ENCODE measurements around the gene ABR.

Gene ABR

GRCh38 chr17:968812-969730, 210.7 kb downstream of the ABR start:
- no peaks in the 10 kb centered on the region for H3K27me3 ChIP-seq (ENCODE audit: insufficient read depth, poor library complexity, severe bottlenecking)
- DNase-seq (ENCODE audit: low read depth in 1 of 2, low spot score in 1 of 2), result no peak
- TF ChIP-seq POLR2AphosphoS5 (IDR thresholded peaks at IDR 0.05; ENCODE audit: low read depth), result no peak
- TF ChIP-seq GABPA (IDR thresholded peaks at IDR 0.05; ENCODE audit: low read depth), result no peak
- no peak for TF ChIP-seq SPI1 (IDR thresholded peaks at IDR 0.05; ENCODE audit: borderline replicate concordance, low read depth)
- TF ChIP-seq CTCF (IDR thresholded peaks at IDR 0.05; ENCODE audit: insufficient read depth, low read length), result no peak
- TF ChIP-seq REST (IDR thresholded peaks at IDR 0.05; ENCODE audit: insufficient replicate concordance, low read depth), result no peak
- no peak overlapping the region for H3K4me3 ChIP-seq (replicated peaks; ENCODE audit: insufficient read depth, low read length)
- no peak overlapping the region for H3K27ac ChIP-seq (replicated peaks)

GRCh38 chr17:967122-967521, 212.7 kb downstream of the ABR start:
- no peak for DNase-seq (ENCODE audit: low read depth in 1 of 2, low spot score in 1 of 2)
- no peak overlapping the region for H3K27ac ChIP-seq (replicated peaks)
- TF ChIP-seq GABPA (IDR thresholded peaks at IDR 0.05; ENCODE audit: low read depth), result no peak
- no peak for TF ChIP-seq CTCF (IDR thresholded peaks at IDR 0.05; ENCODE audit: insufficient read depth, low read length)
- no peak for TF ChIP-seq REST (IDR thresholded peaks at IDR 0.05; ENCODE audit: insufficient replicate concordance, low read depth)
- no peak for TF ChIP-seq POLR2AphosphoS5 (IDR thresholded peaks at IDR 0.05; ENCODE audit: low read depth)
- TF ChIP-seq SPI1 (IDR thresholded peaks at IDR 0.05; ENCODE audit: borderline replicate concordance, low read depth), result no peak
- no peak overlapping the region for H3K4me3 ChIP-seq (replicated peaks; ENCODE audit: insufficient read depth, low read length)
- H3K27me3 ChIP-seq (ENCODE audit: insufficient read depth, poor library complexity, severe bottlenecking), result no peaks in the 10 kb centered on the region

- Histone ChIP-seq H3K4me3 (replicated peaks; ENCODE audit: insufficient read depth, low read length) (no peak overlapping the region), H3K27me3 (ENCODE audit: insufficient read depth, poor library complexity, severe bottlenecking) (no peaks in the 10 kb centered on the region), H3K27ac (replicated peaks) (no peak overlapping the region)
- no peak for DNase-seq (ENCODE audit: low read depth in 1 of 2, low spot score in 1 of 2)
- TF ChIP-seq SPI1 (IDR thresholded peaks at IDR 0.05; ENCODE audit: borderline replicate concordance, low read depth) (no peak), CTCF (IDR thresholded peaks at IDR 0.05; ENCODE audit: insufficient read depth, low read length) (no peak), REST (IDR thresholded peaks at IDR 0.05; ENCODE audit: insufficient replicate concordance, low read depth) (no peak), POLR2AphosphoS5 (IDR thresholded peaks at IDR 0.05; ENCODE audit: low read depth) (no peak), GABPA (IDR thresholded peaks at IDR 0.05; ENCODE audit: low read depth) (no peak)
Observed at GRCh38 chr17:965311-965989, 214.3 kb downstream of the ABR start.

All from HL-60 (cell line).